ENCODE measurements around the gene KRTAP5-3. TPM values are rescaled to one million over a fixed set of nuclear protein-coding genes. Genes with fewer than 3 reads are reported as not detected.

KRTAP5-3 gene
- polyA plus RNA-seq, 4 donors, result not detected

DNA sequence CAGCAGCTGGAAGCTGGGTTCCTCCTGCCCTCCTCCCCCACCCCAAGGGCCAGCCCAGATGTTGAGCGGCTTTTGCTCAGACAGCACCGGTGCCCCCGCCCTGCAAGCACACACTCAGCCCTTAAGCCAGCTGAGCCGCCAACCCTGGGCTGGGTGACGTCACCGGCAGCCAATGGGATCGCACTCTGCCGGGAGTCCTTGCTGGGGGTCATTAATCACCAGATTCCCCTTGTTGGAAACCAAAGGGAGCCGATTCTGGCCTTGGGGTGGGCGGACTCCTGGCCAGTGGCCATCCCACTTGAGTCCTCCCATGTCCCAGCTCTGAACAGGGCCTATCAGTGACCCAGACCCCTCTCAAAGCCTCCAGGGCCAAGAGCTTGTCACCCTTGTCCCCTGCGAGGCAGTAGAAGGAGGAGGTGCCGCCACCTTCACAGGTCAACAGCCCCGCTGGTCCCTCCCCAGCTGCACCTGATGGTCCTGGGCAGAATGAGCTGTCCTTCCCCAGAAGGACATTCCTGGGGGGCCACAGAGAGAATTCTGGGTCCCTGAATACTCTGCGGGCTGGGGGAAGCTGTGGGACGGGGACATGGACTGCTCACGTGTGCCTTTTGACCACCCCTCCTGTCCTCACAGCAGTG is 43.6 kb downstream of the KRTAP5-3 start:
- peaks cover 0 to 94% (median 0%) of the 10 kb centered on the region in 3 donors for H3K36me3 ChIP-seq (ENCODE audit: control insufficient read depth in 3 of 3, insufficient read depth in 2 of 3, low read depth in 1 of 3, low read length in 3 of 3)
- H3K4me1 ChIP-seq (ENCODE audit: control insufficient read depth in 3 of 3, insufficient read depth in 2 of 3, low read depth in 1 of 3, low read length in 2 of 3), result peaks cover 0 to 92% (median 0%) of the 10 kb centered on the region in 3 donors
- DNase-seq (peak; percentile 65 to 90), FAIRE-seq (no peak)
- 25 to 32% (median 30%) methylated on average over 16 of the region's 16 CpGs for WGBS, 3 donors
- peak overlapping the region in 1 of 3 donors; percentile 63 for H3K27ac ChIP-seq (ENCODE audit: low read depth in 1 of 3, low read length in 2 of 3)
- no peaks in the 10 kb centered on the region for H3K9me3 ChIP-seq (ENCODE audit: control insufficient read depth in 2 of 2, insufficient read depth in 1 of 2, low read depth in 1 of 2, low read length in 1 of 2)
- no peaks in the 10 kb centered on the region for H3K27me3 ChIP-seq (ENCODE audit: control insufficient read depth in 3 of 3, insufficient read depth in 3 of 3, low read length in 3 of 3)
- no peak overlapping the region for H3K4me3 ChIP-seq (ENCODE audit: low read depth in 1 of 3, low read length in 3 of 3)

DNA sequence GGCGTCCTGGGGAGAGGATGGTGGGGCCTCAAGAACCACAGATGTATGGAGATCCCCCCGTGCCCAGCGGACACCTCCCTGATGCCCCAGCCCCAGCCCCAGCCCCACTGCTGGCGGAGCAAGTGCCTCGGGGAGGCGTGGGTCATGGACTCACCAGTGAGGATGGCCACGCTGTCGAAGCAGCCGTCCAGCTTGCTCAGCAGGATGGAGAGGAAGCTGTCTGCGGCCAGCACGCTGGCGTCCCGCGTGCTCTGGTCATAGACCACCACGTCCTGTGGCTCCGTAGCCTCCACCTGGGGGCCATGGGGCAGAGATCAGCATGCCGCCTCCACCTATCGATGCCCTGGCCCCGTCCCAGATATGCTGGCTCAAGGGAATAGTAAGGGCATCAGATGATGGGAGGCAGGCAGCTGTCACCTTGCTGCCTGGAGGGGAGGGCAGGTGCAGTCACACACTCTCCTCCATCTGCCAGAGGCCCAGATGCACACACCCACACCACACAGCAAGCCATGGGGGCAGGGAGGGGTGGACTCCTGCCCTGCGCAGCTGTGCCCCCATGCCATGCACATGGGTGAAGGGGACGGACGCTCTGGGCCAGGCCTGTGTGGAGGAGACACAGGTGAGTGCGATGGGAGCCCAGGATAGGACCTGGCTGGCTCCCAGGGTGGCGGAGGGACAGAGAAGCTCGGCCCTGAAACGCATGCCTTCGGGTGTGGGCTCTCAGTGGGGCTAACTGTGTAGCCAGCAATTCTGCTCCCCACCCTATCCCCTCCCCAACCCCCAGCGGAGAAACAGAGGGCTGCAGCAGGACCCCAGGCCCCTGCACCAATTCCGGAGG is 44.3 kb downstream of the KRTAP5-3 start:
- Histone ChIP-seq H3K4me1 (ENCODE audit: control insufficient read depth in 3 of 3, insufficient read depth in 2 of 3, low read depth in 1 of 3, low read length in 2 of 3) (peaks cover 0 to 92% (median 0%) of the 10 kb centered on the region in 3 donors), H3K9me3 (ENCODE audit: control insufficient read depth in 2 of 2, insufficient read depth in 1 of 2, low read depth in 1 of 2, low read length in 1 of 2) (no peaks in the 10 kb centered on the region), H3K27me3 (ENCODE audit: control insufficient read depth in 3 of 3, insufficient read depth in 3 of 3, low read length in 3 of 3) (no peaks in the 10 kb centered on the region), H3K4me3 (ENCODE audit: low read depth in 1 of 3, low read length in 3 of 3) (no peak overlapping the region), H3K36me3 (ENCODE audit: control insufficient read depth in 3 of 3, insufficient read depth in 2 of 3, low read depth in 1 of 3, low read length in 3 of 3) (peaks cover 0 to 92% (median 0%) of the 10 kb centered on the region in 3 donors), H3K27ac (ENCODE audit: low read depth in 1 of 3, low read length in 2 of 3) (peak overlapping the region in 1 of 3 donors; percentile 23)
- WGBS, 3 donors, result 67 to 76% (median 72%) methylated on average over 21 to 29 of the region's 29 CpGs
- no peak for DNase-seq
- no peak for FAIRE-seq

DNA sequence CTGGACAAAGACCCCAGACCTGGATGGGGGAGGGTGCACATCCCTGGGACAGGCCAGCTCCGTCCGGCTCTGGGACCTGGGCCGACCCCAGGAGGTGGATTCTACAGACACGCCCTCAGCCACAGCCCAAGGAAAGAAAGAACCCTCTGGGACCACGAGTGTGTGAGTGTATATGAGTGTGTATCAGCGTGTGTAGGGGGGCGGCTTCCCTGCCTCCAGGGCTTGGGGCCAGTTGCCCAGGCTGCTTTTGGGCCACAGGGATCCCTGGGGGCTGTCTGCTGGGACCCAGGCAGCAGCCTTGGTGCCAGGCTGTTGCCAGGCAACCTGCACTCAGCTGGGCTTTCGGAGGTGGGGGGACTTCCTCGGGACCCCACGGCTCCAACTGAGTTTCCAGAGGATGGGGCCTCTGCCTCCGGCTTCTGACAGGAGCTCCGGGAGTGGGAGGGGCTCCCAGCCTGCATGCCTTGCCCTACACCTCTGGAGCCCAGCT is 45.1 kb downstream of the KRTAP5-3 start:
- WGBS, 3 donors, result 75 to 81% (median 79%) methylated on average over 12 of the region's 12 CpGs
- Histone ChIP-seq H3K27ac (ENCODE audit: low read depth in 1 of 3, low read length in 2 of 3) (no peak overlapping the region), H3K36me3 (ENCODE audit: control insufficient read depth in 3 of 3, insufficient read depth in 2 of 3, low read depth in 1 of 3, low read length in 3 of 3) (peaks cover 0 to 93% (median 0%) of the 10 kb centered on the region in 3 donors), H3K9me3 (ENCODE audit: control insufficient read depth in 2 of 2, insufficient read depth in 1 of 2, low read depth in 1 of 2, low read length in 1 of 2) (no peaks in the 10 kb centered on the region), H3K4me3 (ENCODE audit: low read depth in 1 of 3, low read length in 3 of 3) (no peak overlapping the region), H3K27me3 (ENCODE audit: control insufficient read depth in 3 of 3, insufficient read depth in 3 of 3, low read length in 3 of 3) (no peaks in the 10 kb centered on the region), H3K4me1 (ENCODE audit: control insufficient read depth in 3 of 3, insufficient read depth in 2 of 3, low read depth in 1 of 3, low read length in 2 of 3) (peaks cover 0 to 92% (median 0%) of the 10 kb centered on the region in 3 donors)
- FAIRE-seq (no peak), DNase-seq (no peak)

DNA sequence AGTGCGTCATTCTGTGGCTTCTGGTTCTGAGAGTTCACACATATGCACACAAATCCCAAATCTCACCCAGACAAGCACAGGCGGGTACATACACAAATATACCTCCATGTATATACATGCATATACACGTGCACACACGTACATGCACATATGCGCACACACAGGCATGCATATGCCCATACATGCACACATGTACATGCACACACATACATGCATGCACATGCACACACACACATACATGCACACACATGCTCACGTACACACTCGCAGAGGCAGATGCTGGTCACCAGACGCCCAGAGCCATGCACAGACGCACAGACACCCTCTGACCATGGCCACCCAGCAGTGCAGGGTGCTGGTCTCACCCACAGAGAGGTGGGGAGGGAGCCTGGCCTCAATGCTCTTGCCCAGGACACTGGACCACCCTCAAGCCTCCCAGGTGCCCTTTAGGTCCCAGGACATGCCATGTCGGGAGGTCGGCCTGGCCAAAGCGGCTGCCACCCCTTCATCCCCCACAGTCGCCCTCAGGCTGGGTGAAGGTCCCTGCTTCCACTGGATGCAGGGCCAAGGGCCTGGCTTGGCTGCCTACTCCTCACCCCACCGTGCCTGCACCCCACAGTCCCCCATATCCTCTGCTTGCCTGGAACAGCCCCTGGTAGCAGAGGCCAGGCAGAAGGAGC is 45.7 kb downstream of the KRTAP5-3 start:
- H3K4me1 ChIP-seq (ENCODE audit: control insufficient read depth in 3 of 3, insufficient read depth in 2 of 3, low read depth in 1 of 3, low read length in 2 of 3), result peaks cover 0 to 90% (median 0%) of the 10 kb centered on the region in 3 donors
- no peak overlapping the region for H3K27ac ChIP-seq (ENCODE audit: low read depth in 1 of 3, low read length in 2 of 3)
- 92 to 96% (median 94%) methylated on average over 13 to 14 of the region's 14 CpGs for WGBS, 3 donors
- H3K36me3 ChIP-seq (ENCODE audit: control insufficient read depth in 3 of 3, insufficient read depth in 2 of 3, low read depth in 1 of 3, low read length in 3 of 3), result peaks cover 0 to 92% (median 0%) of the 10 kb centered on the region in 3 donors
- no peak overlapping the region for H3K4me3 ChIP-seq (ENCODE audit: low read depth in 1 of 3, low read length in 3 of 3)
- no peaks in the 10 kb centered on the region for H3K9me3 ChIP-seq (ENCODE audit: control insufficient read depth in 2 of 2, insufficient read depth in 1 of 2, low read depth in 1 of 2, low read length in 1 of 2)
- DNase-seq (no peak), FAIRE-seq (no peak)
- no peaks in the 10 kb centered on the region for H3K27me3 ChIP-seq (ENCODE audit: control insufficient read depth in 3 of 3, insufficient read depth in 3 of 3, low read length in 3 of 3)

DNA sequence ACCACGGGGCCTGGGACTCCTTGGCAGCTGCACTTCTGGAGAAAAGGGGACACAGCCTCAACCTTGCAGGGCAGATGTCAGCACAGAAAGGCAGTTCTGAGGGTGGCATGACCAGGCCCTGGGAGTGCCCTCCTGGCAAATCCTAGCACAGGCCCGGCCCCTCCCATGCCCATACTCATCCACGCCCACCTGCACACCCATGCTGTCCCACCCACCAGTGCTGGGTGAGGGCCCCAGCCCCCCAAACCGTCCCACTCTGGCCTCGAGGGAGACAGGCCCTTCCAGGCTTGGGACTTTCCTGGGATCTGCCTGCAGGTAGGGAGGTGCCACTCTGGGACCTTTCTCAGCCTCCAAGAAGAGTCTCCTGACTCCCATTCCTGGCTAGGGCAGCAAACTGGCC is 46.3 kb downstream of the KRTAP5-3 start:
- no peak for FAIRE-seq
- no peak for DNase-seq
- Histone ChIP-seq H3K36me3 (ENCODE audit: control insufficient read depth in 3 of 3, insufficient read depth in 2 of 3, low read depth in 1 of 3, low read length in 3 of 3) (peaks cover 0 to 90% (median 0%) of the 10 kb centered on the region in 3 donors), H3K27ac (ENCODE audit: low read depth in 1 of 3, low read length in 2 of 3) (no peak overlapping the region), H3K4me3 (ENCODE audit: low read depth in 1 of 3, low read length in 3 of 3) (no peak overlapping the region), H3K9me3 (ENCODE audit: control insufficient read depth in 2 of 2, insufficient read depth in 1 of 2, low read depth in 1 of 2, low read length in 1 of 2) (no peaks in the 10 kb centered on the region), H3K27me3 (ENCODE audit: control insufficient read depth in 3 of 3, insufficient read depth in 3 of 3, low read length in 3 of 3) (no peaks in the 10 kb centered on the region), H3K4me1 (ENCODE audit: control insufficient read depth in 3 of 3, insufficient read depth in 2 of 3, low read depth in 1 of 3, low read length in 2 of 3) (peaks cover 0 to 86% (median 0%) of the 10 kb centered on the region in 3 donors)
- 44 to 71% (median 48%) methylated on average over 5 of the region's 5 CpGs for WGBS, 3 donors

DNA sequence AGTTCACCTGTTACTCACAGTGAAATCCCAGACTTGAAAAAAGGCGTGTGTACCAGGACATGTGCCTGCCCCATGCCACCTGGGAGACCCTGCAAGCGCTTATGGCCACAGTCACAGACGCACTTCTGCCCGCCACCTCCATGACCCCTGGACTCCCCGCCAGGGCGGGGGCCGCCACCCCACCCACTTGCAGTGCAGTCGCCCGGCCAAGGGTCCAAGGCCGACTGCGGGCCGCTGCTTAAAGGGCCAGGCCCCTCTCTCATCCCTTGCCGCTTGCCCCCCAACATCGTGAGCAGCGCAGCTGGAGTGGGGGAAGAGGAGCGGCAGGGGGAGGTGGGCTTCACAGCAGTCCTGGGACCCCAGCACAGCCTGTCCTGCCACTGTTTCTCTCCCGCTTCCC is 47.0 kb downstream of the KRTAP5-3 start:
- peaks cover 0 to 79% (median 0%) of the 10 kb centered on the region in 3 donors for H3K4me1 ChIP-seq (ENCODE audit: control insufficient read depth in 3 of 3, insufficient read depth in 2 of 3, low read depth in 1 of 3, low read length in 2 of 3)
- no peak overlapping the region for H3K4me3 ChIP-seq (ENCODE audit: low read depth in 1 of 3, low read length in 3 of 3)
- H3K27me3 ChIP-seq (ENCODE audit: control insufficient read depth in 3 of 3, insufficient read depth in 3 of 3, low read length in 3 of 3), result no peaks in the 10 kb centered on the region
- WGBS, 3 donors, result 58 to 84% (median 73%) methylated on average over 17 of the region's 17 CpGs
- DNase-seq (peak in 1 of 2 donors; percentile 57), FAIRE-seq (no peak)
- peaks cover 0 to 87% (median 0%) of the 10 kb centered on the region in 3 donors for H3K36me3 ChIP-seq (ENCODE audit: control insufficient read depth in 3 of 3, insufficient read depth in 2 of 3, low read depth in 1 of 3, low read length in 3 of 3)
- H3K27ac ChIP-seq (ENCODE audit: low read depth in 1 of 3, low read length in 2 of 3), result peak overlapping the region in 1 of 3 donors; percentile 48
- no peaks in the 10 kb centered on the region for H3K9me3 ChIP-seq (ENCODE audit: control insufficient read depth in 2 of 2, insufficient read depth in 1 of 2, low read depth in 1 of 2, low read length in 1 of 2)

DNA sequence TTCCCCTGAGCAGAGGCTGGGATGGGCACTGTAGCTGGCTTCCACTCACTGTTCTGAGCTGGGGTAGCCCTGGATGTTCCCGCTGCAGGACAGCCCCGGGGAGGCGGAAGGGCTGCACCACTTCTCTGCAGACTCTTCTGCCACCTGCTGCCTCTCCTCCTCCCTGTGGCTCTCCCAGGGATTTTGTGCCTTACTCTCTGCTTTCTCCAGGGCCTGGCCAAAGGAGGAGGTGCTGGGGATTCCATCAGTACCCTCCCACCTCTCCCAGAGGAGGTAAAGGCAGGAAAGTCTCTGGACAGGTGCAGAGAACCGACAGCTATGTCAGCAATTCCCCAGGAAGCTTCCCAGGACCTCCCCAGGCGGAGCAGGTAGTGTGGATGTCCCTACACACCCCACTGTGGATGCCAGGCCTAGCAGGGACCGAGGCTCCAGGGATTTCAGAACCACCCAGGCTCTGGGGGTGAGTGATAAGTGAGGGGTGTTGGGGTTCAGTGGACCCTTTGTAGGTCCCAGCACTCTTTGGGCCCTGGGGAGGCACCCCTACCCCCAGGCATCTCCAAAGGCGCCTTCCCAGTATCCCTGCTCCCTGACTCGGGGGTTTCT is 47.5 kb downstream of the KRTAP5-3 start:
- peaks cover 0 to 87% (median 0%) of the 10 kb centered on the region in 3 donors for H3K36me3 ChIP-seq (ENCODE audit: control insufficient read depth in 3 of 3, insufficient read depth in 2 of 3, low read depth in 1 of 3, low read length in 3 of 3)
- H3K27ac ChIP-seq (ENCODE audit: low read depth in 1 of 3, low read length in 2 of 3), result peak overlapping the region in 2 of 3 donors; percentile 35 to 48
- H3K27me3 ChIP-seq (ENCODE audit: control insufficient read depth in 3 of 3, insufficient read depth in 3 of 3, low read length in 3 of 3), result no peaks in the 10 kb centered on the region
- FAIRE-seq (no peak), DNase-seq (no peak)
- H3K4me1 ChIP-seq (ENCODE audit: control insufficient read depth in 3 of 3, insufficient read depth in 2 of 3, low read depth in 1 of 3, low read length in 2 of 3), result peaks cover 0 to 78% (median 0%) of the 10 kb centered on the region in 3 donors
- WGBS, 3 donors, result 78 to 89% (median 85%) methylated on average over 8 of the region's 8 CpGs
- H3K4me3 ChIP-seq (ENCODE audit: low read depth in 1 of 3, low read length in 3 of 3), result no peak overlapping the region
- no peaks in the 10 kb centered on the region for H3K9me3 ChIP-seq (ENCODE audit: control insufficient read depth in 2 of 2, insufficient read depth in 1 of 2, low read depth in 1 of 2, low read length in 1 of 2)
